Panc1 (cell line): ENCODE results near the gene FERMT3. TPM values are rescaled to one million over a fixed set of nuclear protein-coding genes. Genes with fewer than 3 reads are reported as not detected.
"Not testable (repeated sequence)": the region's sequence is repeated elsewhere in the genome, so short reads cannot be mapped to it uniquely, and the experiment has no call there.

Source experiments
- ATAC-seq: fragments of 200-7000 bp; cut with Tn5 transposase; 2 replicates; pipeline ENCODE4 v1.9.1; 2020; ENCODE audit warnings: mild to moderate bottlenecking, moderate library complexity
- BruUV-seq: library from RNA; stranded (reverse); fragments of 400-500 nt; replicated peaks from 2 replicates; lab custom pipeline; 2021; lab: Mats Ljungman, UMichigan
- CTCF ChIA-PET: fragments of 300-600 bp; sonication (Branson Sonifier 250); formaldehyde crosslinking; loops from one replicate; lab custom pipeline; 2022; ENCODE audit warnings: antibody characterized with exemption; lab: Charles Lee
- POLR2A ChIA-PET: fragments of 300-600 bp; sonication (Branson Sonifier 250); formaldehyde crosslinking; loops from one replicate; lab custom pipeline; 2022; ENCODE audit warnings: antibody characterized with exemption; lab: Charles Lee
- DNase-seq: peaks from one replicate; pipeline ENCODE4 v3.0.0-alpha.2; 2010; ENCODE audit warnings: low read depth, low spot score
- H3K27ac ChIP-seq: 2 replicates; pipeline ENCODE4 v1.5.1; 2011; ENCODE audit warnings: mild to moderate bottlenecking, low read length, inconsistent platforms
- H3K27me3 ChIP-seq: fragments of 200-500 bp; sonication (Bioruptor generic); 2 replicates; pipeline ENCODE4 v1.6.0; 2014; ENCODE audit warnings: low read length, inconsistent platforms; ENCODE audit not compliant: control insufficient read depth, insufficient read depth
- H3K36me3 ChIP-seq: fragments of 200-500 bp; sonication (Bioruptor generic); 2 replicates; pipeline ENCODE4 v1.5.1; 2014; ENCODE audit warnings: inconsistent platforms, mild to moderate bottlenecking, low read length, moderate library complexity; ENCODE audit not compliant: control insufficient read depth, insufficient read depth
- H3K4me1 ChIP-seq: 2 replicates; pipeline ENCODE4 v1.5.1; 2011; ENCODE audit warnings: inconsistent platforms, mild to moderate bottlenecking, low read length, moderate library complexity; ENCODE audit not compliant: control insufficient read depth, insufficient read depth
- H3K4me3 ChIP-seq, 2 experiments: 2 replicates each; pipeline ENCODE4 v1.5.1; 2011 to 2012; ENCODE audit warnings: low read depth in 2 of 2, low read length in 2 of 2, mild to moderate bottlenecking in 2 of 2, inconsistent platforms in 1 of 2, moderate library complexity in 1 of 2
- H3K9me3 ChIP-seq: fragments of 200-500 bp; sonication (Bioruptor generic); 2 replicates; pipeline ENCODE4 v1.5.1; 2014; ENCODE audit warnings: low read depth, mild to moderate bottlenecking, inconsistent platforms, low read length, moderate library complexity; ENCODE audit not compliant: control insufficient read depth, insufficient read depth
- POLR2AphosphoS5 ChIP-seq: IDR thresholded peaks from 2 replicates; pipeline ENCODE4 v1.6.1; 2012; ENCODE audit warnings: mild to moderate bottlenecking, low read depth, low read length, moderate library complexity
- SIN3A ChIP-seq: IDR thresholded peaks from 2 replicates; pipeline ENCODE4 v1.6.1; 2012; ENCODE audit warnings: low read depth, mild to moderate bottlenecking, low read length, moderate library complexity, borderline replicate concordance; ENCODE audit not compliant: insufficient read depth
- TCF7L2 ChIP-seq: IDR thresholded peaks from 2 replicates; pipeline ENCODE4 v1.6.1; 2011; ENCODE audit warnings: mild to moderate bottlenecking, low read depth, low read length, inconsistent platforms
- in situ Hi-C: cut with HindIII; loops from 2 replicates; pipeline ENCODE4 v1.10.0; 2016; ENCODE audit warnings: low sequenced_read_pairs, low pct_unique_long_range_greater_than_20kb
- intact Hi-C: fragments of 100-400 bp; cut with micrococcal nuclease; formaldehyde crosslinking; loops from one replicate; pipeline ENCODE4 v1.10.0; 2022; ENCODE audit not compliant: unreplicated experiment
- total RNA-seq: library from RNA; stranded (reverse); gene quantifications from one replicate; pipeline ENCODE4 v1.2.1, GENCODE V29; 2021; ENCODE audit not compliant: unreplicated experiment
- TF ChIP-seq, protein P1 (sequence below), 2 experiments: IDR thresholded peaks; 2 replicates each; pipeline ENCODE4 v1.6.1; 2011 to 2012; ENCODE audit warnings: low read depth in 2 of 2, control low read depth in 1 of 2, low read length in 1 of 2, mild to moderate bottlenecking in 1 of 2, moderate library complexity in 1 of 2; ENCODE audit not compliant: insufficient read depth in 1 of 2
- TF ChIP-seq, protein P2 (sequence below): fragments of 450-650 bp; IDR thresholded peaks from 2 replicates; pipeline ENCODE4 v1.5.1; 2017; ENCODE audit warnings: mild to moderate bottlenecking

The FERMT3 gene
- total RNA-seq, 1 experiment from 2014 or later: 2.9 TPM

DNA sequence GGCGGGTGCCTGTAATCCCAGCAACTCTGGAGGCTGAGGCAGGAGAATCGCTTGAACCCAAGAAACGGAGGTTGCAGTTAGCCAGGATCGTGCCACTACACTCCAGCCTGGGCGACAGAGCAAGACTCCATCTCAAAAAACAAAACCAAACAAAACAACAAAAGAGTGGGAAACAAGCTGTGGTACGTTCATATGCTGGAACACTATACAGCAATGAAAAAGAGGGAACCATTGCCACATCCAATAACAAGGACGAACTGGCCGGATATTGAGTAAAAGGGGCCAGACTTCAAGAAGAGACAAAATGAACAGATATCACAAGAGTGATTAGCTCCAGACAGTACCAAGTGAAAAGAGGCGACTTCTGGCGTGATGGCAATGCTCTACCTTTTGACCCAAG is 45.5 kb upstream of the FERMT3 start:
- Histone ChIP-seq H3K9me3 (no peaks in the 10 kb centered on the region), H3K4me3 (no peak overlapping the region), H3K27ac (no peak overlapping the region), H3K4me1 (peaks cover 11% of the 10 kb centered on the region), H3K36me3 (no peaks in the 10 kb centered on the region), H3K27me3 (no peaks in the 10 kb centered on the region)
- no peak for DNase-seq
- in situ Hi-C loops: no loop called here
- TF ChIP-seq POLR2AphosphoS5: no peak
- no peak for TF ChIP-seq TCF7L2
- TF ChIP-seq, protein P1, sequence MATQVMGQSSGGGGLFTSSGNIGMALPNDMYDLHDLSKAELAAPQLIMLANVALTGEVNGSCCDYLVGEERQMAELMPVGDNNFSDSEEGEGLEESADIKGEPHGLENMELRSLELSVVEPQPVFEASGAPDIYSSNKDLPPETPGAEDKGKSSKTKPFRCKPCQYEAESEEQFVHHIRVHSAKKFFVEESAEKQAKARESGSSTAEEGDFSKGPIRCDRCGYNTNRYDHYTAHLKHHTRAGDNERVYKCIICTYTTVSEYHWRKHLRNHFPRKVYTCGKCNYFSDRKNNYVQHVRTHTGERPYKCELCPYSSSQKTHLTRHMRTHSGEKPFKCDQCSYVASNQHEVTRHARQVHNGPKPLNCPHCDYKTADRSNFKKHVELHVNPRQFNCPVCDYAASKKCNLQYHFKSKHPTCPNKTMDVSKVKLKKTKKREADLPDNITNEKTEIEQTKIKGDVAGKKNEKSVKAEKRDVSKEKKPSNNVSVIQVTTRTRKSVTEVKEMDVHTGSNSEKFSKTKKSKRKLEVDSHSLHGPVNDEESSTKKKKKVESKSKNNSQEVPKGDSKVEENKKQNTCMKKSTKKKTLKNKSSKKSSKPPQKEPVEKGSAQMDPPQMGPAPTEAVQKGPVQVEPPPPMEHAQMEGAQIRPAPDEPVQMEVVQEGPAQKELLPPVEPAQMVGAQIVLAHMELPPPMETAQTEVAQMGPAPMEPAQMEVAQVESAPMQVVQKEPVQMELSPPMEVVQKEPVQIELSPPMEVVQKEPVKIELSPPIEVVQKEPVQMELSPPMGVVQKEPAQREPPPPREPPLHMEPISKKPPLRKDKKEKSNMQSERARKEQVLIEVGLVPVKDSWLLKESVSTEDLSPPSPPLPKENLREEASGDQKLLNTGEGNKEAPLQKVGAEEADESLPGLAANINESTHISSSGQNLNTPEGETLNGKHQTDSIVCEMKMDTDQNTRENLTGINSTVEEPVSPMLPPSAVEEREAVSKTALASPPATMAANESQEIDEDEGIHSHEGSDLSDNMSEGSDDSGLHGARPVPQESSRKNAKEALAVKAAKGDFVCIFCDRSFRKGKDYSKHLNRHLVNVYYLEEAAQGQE (IDR thresholded peaks at IDR 0.05; ENCODE audit: insufficient read depth in 1 of 2, low read depth in 2 of 2, low read length in 1 of 2): no peak
- TF ChIP-seq SIN3A: no peak
- TF ChIP-seq, protein P2, sequence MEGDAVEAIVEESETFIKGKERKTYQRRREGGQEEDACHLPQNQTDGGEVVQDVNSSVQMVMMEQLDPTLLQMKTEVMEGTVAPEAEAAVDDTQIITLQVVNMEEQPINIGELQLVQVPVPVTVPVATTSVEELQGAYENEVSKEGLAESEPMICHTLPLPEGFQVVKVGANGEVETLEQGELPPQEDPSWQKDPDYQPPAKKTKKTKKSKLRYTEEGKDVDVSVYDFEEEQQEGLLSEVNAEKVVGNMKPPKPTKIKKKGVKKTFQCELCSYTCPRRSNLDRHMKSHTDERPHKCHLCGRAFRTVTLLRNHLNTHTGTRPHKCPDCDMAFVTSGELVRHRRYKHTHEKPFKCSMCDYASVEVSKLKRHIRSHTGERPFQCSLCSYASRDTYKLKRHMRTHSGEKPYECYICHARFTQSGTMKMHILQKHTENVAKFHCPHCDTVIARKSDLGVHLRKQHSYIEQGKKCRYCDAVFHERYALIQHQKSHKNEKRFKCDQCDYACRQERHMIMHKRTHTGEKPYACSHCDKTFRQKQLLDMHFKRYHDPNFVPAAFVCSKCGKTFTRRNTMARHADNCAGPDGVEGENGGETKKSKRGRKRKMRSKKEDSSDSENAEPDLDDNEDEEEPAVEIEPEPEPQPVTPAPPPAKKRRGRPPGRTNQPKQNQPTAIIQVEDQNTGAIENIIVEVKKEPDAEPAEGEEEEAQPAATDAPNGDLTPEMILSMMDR: no peak
- intact Hi-C loops: no loop called here
- POLR2A ChIA-PET: no interaction called here
- BruUV-seq: no TSS peak
- no peak for ATAC-seq
- CTCF ChIA-PET: no interaction called here

DNA sequence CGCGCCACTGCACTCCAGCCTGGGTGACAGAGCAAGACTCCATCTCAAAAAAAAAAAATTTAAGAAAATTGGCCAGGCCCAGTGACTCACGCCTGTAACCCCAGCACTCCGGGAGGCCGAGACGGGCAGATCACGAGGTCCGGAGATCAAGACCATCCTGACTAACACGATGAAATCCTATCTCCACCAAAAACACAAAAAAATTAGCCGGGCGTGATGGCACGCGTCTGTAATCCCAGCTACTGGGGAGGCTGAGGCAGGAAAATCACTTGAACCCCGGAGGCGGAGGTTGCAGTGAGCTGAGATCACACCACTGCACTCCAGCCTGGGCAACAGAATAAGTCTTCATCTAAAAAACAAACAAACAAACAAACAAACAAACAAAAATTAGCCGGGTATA is 43.8 kb upstream of the FERMT3 start:
- H3K27ac ChIP-seq, H3K27me3 ChIP-seq, intact Hi-C loops, DNase-seq, BruUV-seq, H3K36me3 ChIP-seq, H3K9me3 ChIP-seq, in situ Hi-C loops, ATAC-seq, H3K4me3 ChIP-seq: not testable (repeated sequence)
- H3K4me1 ChIP-seq: peaks cover 11% of the 10 kb centered on the region
- ChIA-PET POLR2A (interaction anchor here (0.7 kb wide), 1 partner anchor 64 kb away, joined by 5 read pairs; the partner anchor contains the start of gene NUDT22), CTCF (interaction anchor here (1.1 kb wide), 1 partner anchor 22 kb away, joined by 3 read pairs; no protein-coding TSS in a partner anchor)

DNA sequence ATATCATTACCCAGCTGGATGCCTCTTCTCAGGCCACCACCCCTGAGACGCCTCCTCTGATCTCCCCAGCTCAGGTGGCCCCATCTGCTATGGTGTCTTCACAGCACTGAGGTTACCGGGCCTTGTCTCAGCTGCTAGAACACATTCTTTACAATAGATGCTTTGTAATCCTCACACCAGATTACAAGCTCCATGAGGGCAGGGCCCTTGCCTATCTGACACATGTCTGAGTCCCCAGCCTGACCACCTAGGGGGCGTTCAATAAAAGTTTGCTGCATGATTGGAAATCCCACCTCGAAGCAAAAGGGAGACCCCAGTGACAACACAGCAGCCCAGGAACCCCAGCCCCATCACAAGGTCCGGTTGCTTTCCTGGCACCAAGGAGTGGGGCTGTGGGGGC is 42.6 kb upstream of the FERMT3 start:
- no TSS peak for BruUV-seq
- CTCF ChIA-PET: interaction anchor here (0.6 to 1.1 kb wide), 2 partner anchors 21 to 229 kb away, joined by 3 to 7 read pairs; no protein-coding TSS in a partner anchor
- POLR2A ChIA-PET: no interaction called here
- Histone ChIP-seq H3K4me3 (no peak overlapping the region), H3K36me3 (no peaks in the 10 kb centered on the region), H3K4me1 (peaks cover 11% of the 10 kb centered on the region), H3K27me3 (no peaks in the 10 kb centered on the region), H3K27ac (no peak overlapping the region), H3K9me3 (no peaks in the 10 kb centered on the region)
- intact Hi-C loops (no loop called here), in situ Hi-C loops (no loop called here)
- ATAC-seq: no peak
- TF ChIP-seq, protein P1 (IDR thresholded peaks at IDR 0.05; ENCODE audit: insufficient read depth in 1 of 2, low read depth in 2 of 2, low read length in 1 of 2): no peak
- TF ChIP-seq POLR2AphosphoS5 (no peak), SIN3A (no peak), TCF7L2 (no peak)
- TF ChIP-seq, protein P2: no peak
- no peak for DNase-seq
